Stimulated activated CD8-positive, alpha-beta memory T cell treated with anti-CD3 and anti-CD28 coated beads, Interleukin-15, amount 100 ng/mL, for 48 hours (primary cell): Measurements from ENCODE around the gene TMEM185B.
"Not testable (repeated sequence)": the region's sequence is repeated elsewhere in the genome, so short reads cannot be mapped to it uniquely, and the experiment has no call there.

Experiments used
- DNase-seq, 2 donors: peaks; one replicate each; pipeline ENCODE4 v3.0.0-alpha.2; 2020; ENCODE audit warnings: low read depth in 2 of 2

TMEM185B gene

DNA sequence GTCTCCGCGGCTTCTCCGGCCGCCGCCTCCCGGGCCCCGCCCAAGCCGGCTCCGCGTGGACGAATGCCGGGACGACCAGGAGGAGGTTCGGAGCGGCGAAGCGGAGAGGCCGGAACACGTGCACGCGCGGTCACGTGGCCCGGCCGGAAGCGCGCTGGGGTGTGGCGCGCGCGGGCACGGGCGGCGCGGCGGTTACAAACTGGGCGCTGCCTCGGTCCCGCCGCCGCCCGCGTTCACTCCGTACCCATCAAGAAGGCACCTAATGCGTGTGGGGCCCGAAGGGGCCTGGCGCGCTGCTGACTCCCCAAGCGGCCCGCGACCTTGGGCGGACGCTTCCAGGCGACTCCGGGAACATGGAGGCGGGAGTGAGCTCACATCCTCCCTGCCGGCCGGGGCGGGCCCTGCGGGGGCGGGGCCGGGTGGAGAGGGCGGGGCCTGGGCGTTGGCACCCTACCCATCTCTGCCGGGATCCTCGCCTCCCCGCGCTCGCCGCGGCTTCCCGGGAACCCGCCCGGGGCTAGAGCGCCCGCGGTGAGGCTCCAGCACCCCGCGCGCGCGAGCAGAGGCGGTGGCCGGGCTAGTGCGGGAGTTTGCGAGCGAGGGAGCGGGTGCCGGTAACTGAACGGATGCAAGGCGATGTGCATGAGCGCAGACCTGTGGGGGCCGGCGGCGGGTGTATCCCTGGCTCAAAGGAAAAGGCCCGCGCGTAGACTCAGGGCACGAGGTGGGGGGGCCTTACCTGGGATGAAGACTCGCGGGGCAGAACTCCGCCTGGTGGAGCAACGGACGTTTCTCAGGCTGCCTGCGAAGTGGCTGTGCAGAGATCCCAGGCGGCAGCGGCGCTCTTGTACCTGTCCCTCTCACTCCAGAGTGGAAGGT lies at the start of gene TMEM185B:
TSS of gene TMEM185B (minus strand) at position 367 of the 879 bp plus-strand sequence. CDS start 424 bp downstream, outside the sequence.
- peak; percentile 82 to 87 for DNase-seq

GRCh38 chr2:120271711-120272379 lies 48.6 kb upstream of the TMEM185B start:
- DNase-seq = no peak

DNA sequence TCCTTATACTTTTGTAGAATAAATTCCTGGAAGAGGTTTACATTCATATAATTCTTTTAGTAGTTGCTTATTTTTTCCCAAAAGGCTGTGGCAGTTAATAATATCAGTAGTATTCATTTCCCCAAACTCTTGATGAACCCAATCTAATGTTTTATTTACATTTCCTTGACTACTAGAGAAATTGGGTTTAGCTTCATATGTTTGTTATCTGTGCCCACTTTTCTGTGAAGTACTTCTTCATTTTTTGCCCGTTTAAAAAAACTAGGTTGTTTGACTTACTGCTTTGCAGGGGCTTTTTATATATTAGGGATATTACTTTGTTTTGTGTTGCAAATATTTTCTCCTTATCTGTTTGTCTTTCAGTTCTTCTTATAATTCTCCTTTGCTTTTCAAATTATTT lies 46.6 kb upstream of the TMEM185B start:
- DNase-seq = no peak

DNA sequence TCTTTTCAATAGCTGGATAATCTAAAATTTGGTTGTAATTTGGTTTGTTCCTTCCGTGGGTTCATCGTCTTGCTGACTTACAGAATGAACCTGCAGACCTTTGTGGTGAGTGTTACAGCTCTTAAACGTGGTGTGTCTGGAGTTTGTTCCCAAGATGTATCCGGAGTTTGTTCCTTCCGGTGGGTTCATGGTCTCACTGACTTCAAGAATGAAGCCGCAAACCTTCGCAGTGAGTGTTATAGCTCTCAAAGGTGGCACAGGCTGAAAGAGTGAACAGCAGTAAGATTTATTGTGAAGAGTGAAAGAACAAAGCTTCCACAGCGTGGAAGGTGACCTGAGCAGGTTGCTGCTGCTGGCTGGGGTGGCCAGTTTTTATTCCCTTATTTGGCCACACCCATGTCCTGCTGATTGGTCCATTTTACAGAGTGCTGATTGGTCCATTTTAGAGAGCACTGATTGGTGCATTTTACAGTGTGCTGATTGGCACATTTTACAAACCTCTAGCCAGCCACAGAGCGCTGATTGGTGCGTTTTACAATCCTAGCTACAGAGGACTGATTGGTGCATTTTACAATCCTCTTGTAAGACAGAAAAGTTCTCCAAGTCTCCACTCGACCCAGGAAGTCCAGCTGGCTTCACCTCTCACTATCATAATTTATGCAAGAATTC lies 46.0 kb upstream of the TMEM185B start:
- no peak for DNase-seq

- no peak for DNase-seq
These were observed 44.1 kb upstream of the TMEM185B start for GRCh38 chr2:120267348-120267747.

DNA sequence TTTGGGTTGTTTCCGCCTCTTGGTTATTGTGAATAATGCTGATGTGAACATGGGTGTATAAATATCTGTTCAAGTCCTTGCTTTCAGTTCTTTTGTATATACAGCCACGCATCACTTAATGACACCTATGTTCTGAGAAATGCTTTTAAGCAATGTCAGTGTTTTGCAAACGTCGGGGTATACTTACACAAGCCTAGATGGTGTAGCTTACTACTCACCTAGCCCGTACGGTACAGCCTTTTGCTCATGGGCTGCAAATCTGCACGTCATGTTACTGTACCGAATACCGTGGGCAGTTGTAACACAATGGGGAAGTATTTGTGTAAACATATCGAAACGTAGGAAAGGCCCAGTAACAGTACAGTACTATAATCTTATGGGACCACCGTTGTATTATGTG lies 41.8 kb upstream of the TMEM185B start:
- no peak for DNase-seq

DNA sequence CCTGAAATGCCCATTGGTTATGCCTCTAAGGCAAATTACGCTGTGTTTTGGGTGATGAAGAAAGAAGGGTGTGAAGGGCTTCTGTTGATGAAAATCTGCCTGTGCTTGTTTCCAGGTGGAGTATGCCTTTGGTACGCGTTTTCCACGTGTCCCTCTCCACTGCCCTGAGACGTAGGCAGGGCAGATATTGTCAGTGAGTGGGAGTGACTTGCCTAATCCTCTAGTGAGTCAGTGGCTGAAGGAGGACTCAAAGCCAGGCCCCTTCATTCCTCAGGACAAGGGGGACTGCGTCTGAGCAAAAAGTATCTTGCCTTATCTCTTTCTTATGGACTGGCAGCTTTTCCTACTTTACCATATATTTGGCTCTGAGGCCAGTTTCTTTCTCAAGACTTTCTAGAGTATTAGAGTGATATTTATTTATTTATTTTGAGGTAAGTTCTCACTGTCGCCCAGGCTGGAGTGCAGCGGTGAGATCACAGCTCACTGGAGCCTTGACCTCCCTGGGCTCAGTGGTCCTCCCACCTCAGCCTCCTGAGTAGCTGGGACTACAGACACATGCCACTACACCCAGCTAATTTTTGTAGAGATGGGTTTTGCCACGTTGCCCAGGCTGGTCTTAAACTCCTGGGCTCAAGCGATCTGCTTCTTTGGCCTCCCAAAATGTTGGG lies 39.7 kb upstream of the TMEM185B start:
- no peak for DNase-seq

- no peak for DNase-seq
These were observed 39.0 kb upstream of the TMEM185B start for GRCh38 chr2:120262150-120262549.

GRCh38 chr2:120261387-120262006 lies 38.3 kb upstream of the TMEM185B start:
- peak; percentile 52 to 58 for DNase-seq

DNA sequence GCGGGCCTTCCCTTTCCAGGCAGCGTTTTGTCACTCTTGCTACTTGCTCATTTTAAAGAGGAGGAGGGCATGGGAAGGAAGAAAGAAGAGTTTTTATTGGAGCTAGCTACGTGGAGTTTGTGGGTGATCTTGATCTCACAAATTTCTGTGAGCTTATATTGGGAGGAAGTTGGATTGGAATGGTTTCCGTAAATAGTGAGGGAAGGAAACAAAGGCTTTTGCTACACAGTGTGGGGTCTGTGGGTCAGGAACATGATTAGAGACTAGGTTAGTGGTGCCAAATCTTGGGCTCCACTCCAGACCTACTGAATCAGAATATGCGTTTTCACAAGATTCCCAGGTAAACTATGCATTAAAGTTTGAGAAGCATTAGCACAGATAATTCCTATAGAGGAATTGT lies 37.5 kb upstream of the TMEM185B start:
- DNase-seq = no peak

GRCh38 chr2:120259939-120260338 lies 36.7 kb upstream of the TMEM185B start:
- not testable (repeated sequence) for DNase-seq

GRCh38 chr2:120258196-120258595 lies 35.0 kb upstream of the TMEM185B start:
- DNase-seq = no peak

- DNase-seq = no peak
These were observed 34.3 kb upstream of the TMEM185B start for GRCh38 chr2:120257522-120257921.

- DNase-seq = no peak
These were observed 33.4 kb upstream of the TMEM185B start for GRCh38 chr2:120256651-120257000.

- no peak for DNase-seq
These were observed 32.9 kb upstream of the TMEM185B start for GRCh38 chr2:120255986-120256650.

DNA sequence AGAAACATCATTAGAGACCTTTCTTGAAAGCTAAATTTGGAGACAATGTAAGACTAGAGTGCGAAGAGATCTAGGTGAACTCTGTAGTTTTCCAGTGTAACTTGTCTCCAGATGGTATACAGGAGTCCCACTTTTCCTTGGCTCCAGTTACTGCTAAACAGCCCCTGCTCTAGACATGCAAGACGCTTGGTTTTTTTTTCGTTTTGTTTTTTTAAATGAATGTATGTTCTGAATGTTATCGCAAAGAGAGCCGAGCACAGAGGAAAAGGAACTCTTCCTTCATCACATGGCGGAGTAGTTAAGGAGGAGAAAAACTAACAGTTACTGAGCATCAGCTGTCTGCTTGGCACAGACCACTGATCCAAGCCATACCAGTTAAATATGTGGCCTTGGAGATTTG lies 31.9 kb upstream of the TMEM185B start:
- no peak for DNase-seq

DNA sequence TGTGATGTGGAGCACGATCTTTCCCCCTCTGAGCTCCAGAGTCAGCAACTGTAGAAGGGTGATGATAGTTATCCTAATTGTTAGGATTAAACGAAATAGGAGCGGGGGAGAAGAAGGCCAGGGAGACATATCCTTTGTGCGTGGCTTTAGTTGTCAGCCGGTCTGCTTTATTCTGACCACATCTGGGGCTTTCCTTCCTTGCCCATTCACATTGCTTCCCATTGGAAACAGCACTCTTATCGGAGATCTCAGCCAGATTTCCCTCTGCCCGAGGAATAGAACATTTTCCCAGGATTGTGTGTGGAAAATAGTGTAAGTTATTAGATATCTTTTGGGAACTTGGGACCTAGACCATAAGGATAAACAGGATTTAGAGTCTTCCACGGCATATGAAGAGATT lies 31.0 kb upstream of the TMEM185B start:
- no peak for DNase-seq

GRCh38 chr2:120253021-120253882 lies 30.1 kb upstream of the TMEM185B start:
- DNase-seq = no peak

GRCh38 chr2:120252225-120253020 lies 29.2 kb upstream of the TMEM185B start, which contains the start of gene RALB:
RALB (plus strand) TSS chr2:120252852; CDS start chr2:120278665, 25,813 bp downstream.
- peak; percentile 99 for DNase-seq
